GM12878 (cell line): ENCODE measurements around the gene GRIN3A.

Experiments used
- BCL11A ChIP-seq: IDR thresholded peaks from 2 replicates; pipeline ENCODE4 v1.6.1; 2011; ENCODE audit warnings: low read depth, low read length
- CHD4 ChIP-seq: fragments of 200-600 bp; sonication (generic); IDR thresholded peaks from 2 replicates; pipeline ENCODE4 v1.6.1; 2016; ENCODE audit warnings: mild to moderate bottlenecking
- EGR1 ChIP-seq, 2 experiments: IDR thresholded peaks; 1 replicate in 1 of 2; 2 replicates in 1 of 2; pipeline ENCODE4 v1.6.1; 2011 to 2012; ENCODE audit warnings: low read depth in 2 of 2, low read length in 2 of 2, borderline replicate concordance in 1 of 2, mild to moderate bottlenecking in 1 of 2, moderate library complexity in 1 of 2
- HDAC6 ChIP-seq: fragments of 200-600 bp; sonication (generic); IDR thresholded peaks from one replicate; pipeline ENCODE4 v1.8.0; 2017; ENCODE audit warnings: antibody characterized with exemption; ENCODE audit not compliant: unreplicated experiment
- IKZF1 ChIP-seq: fragments of 450-650 bp; conservative IDR thresholded peaks from 2 replicates; pipeline ENCODE4 v1.6.1; 2017; ENCODE audit warnings: antibody characterized with exemption, mild to moderate bottlenecking
- MXI1 ChIP-seq: fragments of 150-350 bp; IDR thresholded peaks from 2 replicates; pipeline ENCODE4 v1.6.1; 2011; ENCODE audit warnings: low read depth, mild to moderate bottlenecking, inconsistent platforms, low read length, improper control_type of control experiment
- POLR2A ChIP-seq: IDR thresholded peaks from 2 replicates; pipeline ENCODE4 v1.6.1; 2011; ENCODE audit warnings: low read depth, mild to moderate bottlenecking, low read length
- SRF ChIP-seq, 2 experiments: IDR thresholded peaks; 2 replicates each; pipeline ENCODE4 v1.6.1; 2011; ENCODE audit warnings: low read depth in 2 of 2, low read length in 2 of 2, mild to moderate bottlenecking in 1 of 2, moderate library complexity in 1 of 2
- TF ChIP-seq, protein P1 (sequence below), 3 experiments: IDR thresholded peaks in 2 of 3; conservative IDR thresholded peaks in 1 of 3; 2 replicates each; pipeline ENCODE4 v1.5.1; 2011; ENCODE audit warnings: low read depth in 3 of 3, low read length in 3 of 3, mild to moderate bottlenecking in 3 of 3, control low read depth in 2 of 3, moderate library complexity in 2 of 3, inconsistent platforms in 1 of 3, mixed read lengths in 1 of 3; ENCODE audit not compliant: control insufficient read depth in 2 of 3, insufficient read depth in 1 of 3; ENCODE audit errors: extremely low read depth in 1 of 3

DNA sequence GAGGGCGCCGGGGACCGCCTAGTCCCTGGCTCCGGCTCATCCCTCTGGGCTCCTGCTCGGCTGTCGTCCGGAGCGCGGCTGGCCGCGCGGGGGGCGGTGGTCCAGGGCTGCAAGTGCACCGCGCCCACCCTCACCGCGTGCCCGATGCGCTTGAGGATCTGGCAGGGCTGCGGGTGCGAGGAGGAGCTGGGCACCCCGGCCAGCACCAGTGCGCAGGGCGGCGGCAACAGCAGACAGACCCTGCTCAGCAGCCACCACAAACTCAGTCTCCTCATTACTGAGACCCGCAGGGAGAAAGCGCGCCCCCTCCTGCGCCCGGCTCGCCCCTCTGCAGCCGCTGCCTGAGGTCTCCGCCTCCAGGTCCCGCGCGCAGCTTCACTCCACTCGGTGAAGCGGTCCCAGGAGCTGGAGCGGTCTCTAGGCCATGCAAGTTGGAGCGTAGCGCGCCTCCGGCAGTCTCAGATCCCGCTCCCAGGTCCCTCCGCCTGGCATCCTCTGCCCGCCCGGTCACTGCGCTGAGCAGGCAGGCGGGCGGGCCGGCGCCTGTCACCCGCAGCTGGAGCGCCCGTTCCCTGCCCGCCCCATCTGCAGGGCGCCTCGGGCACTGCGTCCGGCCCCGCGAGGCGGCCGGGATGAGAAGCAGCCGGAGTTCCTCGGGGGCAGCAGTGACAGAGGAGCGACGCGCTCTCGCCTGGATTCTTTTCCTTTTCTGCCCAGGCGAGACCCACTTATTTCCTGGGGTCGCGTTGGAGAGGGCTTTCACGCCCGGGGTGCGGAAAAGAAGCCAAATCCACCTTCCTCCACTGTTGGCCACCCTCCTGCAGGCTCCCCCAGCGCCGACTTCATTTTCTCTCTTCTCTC, 512 bp downstream of the GRIN3A start:
- TF ChIP-seq, protein P1, sequence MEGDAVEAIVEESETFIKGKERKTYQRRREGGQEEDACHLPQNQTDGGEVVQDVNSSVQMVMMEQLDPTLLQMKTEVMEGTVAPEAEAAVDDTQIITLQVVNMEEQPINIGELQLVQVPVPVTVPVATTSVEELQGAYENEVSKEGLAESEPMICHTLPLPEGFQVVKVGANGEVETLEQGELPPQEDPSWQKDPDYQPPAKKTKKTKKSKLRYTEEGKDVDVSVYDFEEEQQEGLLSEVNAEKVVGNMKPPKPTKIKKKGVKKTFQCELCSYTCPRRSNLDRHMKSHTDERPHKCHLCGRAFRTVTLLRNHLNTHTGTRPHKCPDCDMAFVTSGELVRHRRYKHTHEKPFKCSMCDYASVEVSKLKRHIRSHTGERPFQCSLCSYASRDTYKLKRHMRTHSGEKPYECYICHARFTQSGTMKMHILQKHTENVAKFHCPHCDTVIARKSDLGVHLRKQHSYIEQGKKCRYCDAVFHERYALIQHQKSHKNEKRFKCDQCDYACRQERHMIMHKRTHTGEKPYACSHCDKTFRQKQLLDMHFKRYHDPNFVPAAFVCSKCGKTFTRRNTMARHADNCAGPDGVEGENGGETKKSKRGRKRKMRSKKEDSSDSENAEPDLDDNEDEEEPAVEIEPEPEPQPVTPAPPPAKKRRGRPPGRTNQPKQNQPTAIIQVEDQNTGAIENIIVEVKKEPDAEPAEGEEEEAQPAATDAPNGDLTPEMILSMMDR (IDR thresholded peaks at IDR 0.05 in 2 of 3, conservative IDR thresholded peaks at IDR 0.05 in 1 of 3; ENCODE audit: control insufficient read depth in 2 of 3, extremely low read depth in 1 of 3, insufficient read depth in 1 of 3, low read depth in 3 of 3, low read length in 3 of 3), result no peak
- TF ChIP-seq POLR2A (no peak), HDAC6 (no peak), MXI1 (no peak), IKZF1 (no peak), CHD4 (no peak), SRF (IDR thresholded peaks at IDR 0.05; ENCODE audit: low read depth in 2 of 2, low read length in 2 of 2) (no peak), BCL11A (no peak), EGR1 (IDR thresholded peaks at IDR 0.05; ENCODE audit: borderline replicate concordance in 1 of 2, low read depth in 2 of 2, low read length in 2 of 2) (no peak)
